ENCODE measurements around the gene TDRD3. TPM values are rescaled to one million over a fixed set of nuclear protein-coding genes. Genes with fewer than 3 reads are reported as not detected.

Gene TDRD3
- total and polyA plus RNA-seq, 2 donors (not counting 1 experiment from before 2014, with no cell fraction given), result 10.5 to 18.8 TPM

DNA sequence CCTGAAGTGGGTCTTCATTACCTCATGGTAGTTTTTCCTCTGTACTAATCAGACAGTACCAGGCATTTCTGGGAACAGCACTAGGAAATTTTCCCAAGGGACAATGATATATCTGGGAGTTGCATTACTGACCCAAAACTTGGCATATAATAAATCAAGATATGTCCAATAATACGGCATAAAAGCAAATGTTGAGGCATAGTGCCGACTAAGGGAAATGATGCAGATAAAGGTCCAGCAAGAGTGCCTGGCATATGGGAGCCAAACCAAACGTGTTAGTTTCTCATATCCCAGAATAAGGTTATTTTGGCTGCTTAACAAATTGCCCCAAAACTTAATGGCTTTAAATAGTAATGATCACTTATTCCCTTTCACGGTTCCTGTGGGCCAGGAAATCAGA lies 12.1 kb upstream of the TDRD3 start:
- no peak for TF ChIP-seq EZH2 (IDR thresholded peaks at IDR 0.05; ENCODE audit: low read length, missing control alignments)
- TF ChIP-seq, protein P1, sequence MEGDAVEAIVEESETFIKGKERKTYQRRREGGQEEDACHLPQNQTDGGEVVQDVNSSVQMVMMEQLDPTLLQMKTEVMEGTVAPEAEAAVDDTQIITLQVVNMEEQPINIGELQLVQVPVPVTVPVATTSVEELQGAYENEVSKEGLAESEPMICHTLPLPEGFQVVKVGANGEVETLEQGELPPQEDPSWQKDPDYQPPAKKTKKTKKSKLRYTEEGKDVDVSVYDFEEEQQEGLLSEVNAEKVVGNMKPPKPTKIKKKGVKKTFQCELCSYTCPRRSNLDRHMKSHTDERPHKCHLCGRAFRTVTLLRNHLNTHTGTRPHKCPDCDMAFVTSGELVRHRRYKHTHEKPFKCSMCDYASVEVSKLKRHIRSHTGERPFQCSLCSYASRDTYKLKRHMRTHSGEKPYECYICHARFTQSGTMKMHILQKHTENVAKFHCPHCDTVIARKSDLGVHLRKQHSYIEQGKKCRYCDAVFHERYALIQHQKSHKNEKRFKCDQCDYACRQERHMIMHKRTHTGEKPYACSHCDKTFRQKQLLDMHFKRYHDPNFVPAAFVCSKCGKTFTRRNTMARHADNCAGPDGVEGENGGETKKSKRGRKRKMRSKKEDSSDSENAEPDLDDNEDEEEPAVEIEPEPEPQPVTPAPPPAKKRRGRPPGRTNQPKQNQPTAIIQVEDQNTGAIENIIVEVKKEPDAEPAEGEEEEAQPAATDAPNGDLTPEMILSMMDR (conservative IDR thresholded peaks at IDR 0.05 in 1 of 2, IDR thresholded peaks at IDR 0.05 in 1 of 2; ENCODE audit: low read depth in 1 of 2, low read length in 2 of 2), result no peak
- Histone ChIP-seq H3K9ac (ENCODE audit: insufficient read depth, low read length) (no peak overlapping the region), H3K79me2 (ENCODE audit: control insufficient read depth, insufficient read depth, low read length) (no peaks in the 10 kb centered on the region), H3K4me2 (ENCODE audit: extremely low read depth, insufficient read depth, low read length) (no peak overlapping the region), H4K20me1 (ENCODE audit: control insufficient read depth, extremely low read depth, insufficient read depth, low read length) (no peaks in the 10 kb centered on the region), H3K4me3 (replicated peaks in 1 of 4; ENCODE audit: control extremely low read depth in 1 of 4, insufficient read depth in 1 of 4, low read depth in 3 of 4, low read length in 4 of 4) (no peak overlapping the region), H3K27me3 (ENCODE audit: control insufficient read depth, insufficient read depth, low read length) (peaks cover 8% of the 10 kb centered on the region), H3K9me3 (ENCODE audit: control insufficient read depth, insufficient read depth, low read depth, low read length) (no peaks in the 10 kb centered on the region), H3K4me1 (ENCODE audit: control insufficient read depth, extremely low read depth, insufficient read depth, low read length) (no peaks in the 10 kb centered on the region), H3K27ac (ENCODE audit: insufficient read depth, low read length) (no peak overlapping the region), H2AFZ (ENCODE audit: low read length) (no peak overlapping the region), H3K36me3 (ENCODE audit: control insufficient read depth, insufficient read depth, low read length) (no peaks in the 10 kb centered on the region)
- no peak for DNase-seq (ENCODE audit: low read depth in 2 of 2)

DNA sequence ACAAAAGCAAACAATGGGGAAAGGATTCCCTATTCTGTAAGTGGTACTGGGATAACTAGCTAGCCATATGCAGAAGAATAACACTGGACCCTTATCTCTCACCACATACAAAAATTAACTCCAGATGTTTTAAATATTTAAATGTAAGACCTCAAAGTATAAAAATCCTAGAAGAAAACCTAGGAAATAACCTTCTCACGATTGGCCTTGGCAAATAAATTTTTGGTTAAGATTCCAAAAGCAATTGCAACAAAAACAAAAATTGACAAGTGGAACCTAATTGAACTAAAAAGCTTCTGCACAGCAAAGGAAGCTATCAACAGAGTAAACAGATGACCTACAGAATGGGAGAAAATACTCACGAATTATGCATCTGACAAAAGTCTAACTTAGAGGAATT lies 10.8 kb upstream of the TDRD3 start:
- Histone ChIP-seq H3K79me2 (ENCODE audit: control insufficient read depth, insufficient read depth, low read length) (no peaks in the 10 kb centered on the region), H3K4me2 (ENCODE audit: extremely low read depth, insufficient read depth, low read length) (no peak overlapping the region), H3K36me3 (ENCODE audit: control insufficient read depth, insufficient read depth, low read length) (no peaks in the 10 kb centered on the region), H3K9ac (ENCODE audit: insufficient read depth, low read length) (no peak overlapping the region), H2AFZ (ENCODE audit: low read length) (no peak overlapping the region), H3K4me3 (replicated peaks in 1 of 4; ENCODE audit: control extremely low read depth in 1 of 4, insufficient read depth in 1 of 4, low read depth in 3 of 4, low read length in 4 of 4) (no peak overlapping the region), H4K20me1 (ENCODE audit: control insufficient read depth, extremely low read depth, insufficient read depth, low read length) (no peaks in the 10 kb centered on the region), H3K4me1 (ENCODE audit: control insufficient read depth, extremely low read depth, insufficient read depth, low read length) (no peaks in the 10 kb centered on the region), H3K27me3 (ENCODE audit: control insufficient read depth, insufficient read depth, low read length) (peaks cover 8% of the 10 kb centered on the region), H3K27ac (ENCODE audit: insufficient read depth, low read length) (no peak overlapping the region), H3K9me3 (ENCODE audit: control insufficient read depth, insufficient read depth, low read depth, low read length) (no peaks in the 10 kb centered on the region)
- no peak for DNase-seq (ENCODE audit: low read depth in 2 of 2)
- TF ChIP-seq EZH2 (IDR thresholded peaks at IDR 0.05; ENCODE audit: low read length, missing control alignments), result no peak
- TF ChIP-seq, protein P1 (conservative IDR thresholded peaks at IDR 0.05 in 1 of 2, IDR thresholded peaks at IDR 0.05 in 1 of 2; ENCODE audit: low read depth in 1 of 2, low read length in 2 of 2), result no peak

DNA sequence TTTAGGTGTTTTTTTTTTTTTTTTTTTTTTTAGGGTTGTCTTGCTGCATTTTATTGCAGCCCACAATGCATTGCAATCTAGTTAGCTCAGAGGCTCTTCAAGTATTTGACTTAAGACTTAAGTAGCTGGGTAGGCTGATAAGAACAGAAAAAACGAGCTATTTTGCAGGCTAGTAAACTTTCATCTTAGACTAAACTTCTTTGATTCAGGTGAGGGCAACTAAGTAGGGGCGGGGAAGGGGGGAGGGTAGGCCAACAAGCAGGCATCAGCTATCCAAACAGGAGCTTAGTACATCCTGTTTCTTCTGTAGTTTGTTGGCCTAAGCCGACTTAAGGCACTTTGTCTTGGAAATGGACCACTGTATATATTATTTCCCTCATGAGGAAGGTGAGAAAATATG lies 4.9 kb upstream of the TDRD3 start:
- TF ChIP-seq EZH2 (IDR thresholded peaks at IDR 0.05; ENCODE audit: low read length, missing control alignments), result no peak
- TF ChIP-seq, protein P1 (conservative IDR thresholded peaks at IDR 0.05 in 1 of 2, IDR thresholded peaks at IDR 0.05 in 1 of 2; ENCODE audit: low read depth in 1 of 2, low read length in 2 of 2), result no peak
- peaks cover 6% of the 10 kb centered on the region for H3K27me3 ChIP-seq (ENCODE audit: control insufficient read depth, insufficient read depth, low read length)
- no peak overlapping the region for H2AFZ ChIP-seq (ENCODE audit: low read length)
- H3K9me3 ChIP-seq (ENCODE audit: control insufficient read depth, insufficient read depth, low read depth, low read length), result no peaks in the 10 kb centered on the region
- H3K9ac ChIP-seq (ENCODE audit: insufficient read depth, low read length), result no peak overlapping the region
- no peaks in the 10 kb centered on the region for H4K20me1 ChIP-seq (ENCODE audit: control insufficient read depth, extremely low read depth, insufficient read depth, low read length)
- no peak overlapping the region for H3K4me2 ChIP-seq (ENCODE audit: extremely low read depth, insufficient read depth, low read length)
- no peaks in the 10 kb centered on the region for H3K4me1 ChIP-seq (ENCODE audit: control insufficient read depth, extremely low read depth, insufficient read depth, low read length)
- no peak overlapping the region for H3K4me3 ChIP-seq (replicated peaks in 1 of 4; ENCODE audit: control extremely low read depth in 1 of 4, insufficient read depth in 1 of 4, low read depth in 3 of 4, low read length in 4 of 4)
- no peaks in the 10 kb centered on the region for H3K36me3 ChIP-seq (ENCODE audit: control insufficient read depth, insufficient read depth, low read length)
- H3K79me2 ChIP-seq (ENCODE audit: control insufficient read depth, insufficient read depth, low read length), result no peaks in the 10 kb centered on the region
- DNase-seq (ENCODE audit: low read depth in 2 of 2), result no peak
- no peak overlapping the region for H3K27ac ChIP-seq (ENCODE audit: insufficient read depth, low read length)

Measured in fibroblast of lung (primary cell).